SK-MEL-5 (cell line): ENCODE measurements around the gene ITGA11. TPM values are rescaled to one million over a fixed set of nuclear protein-coding genes. Genes with fewer than 3 reads are reported as not detected.

Experiments used
- DNase-seq: peaks from one replicate; pipeline ENCODE4 v3.0.0-alpha.2; 2016; ENCODE audit warnings: low read depth, low spot score
- in situ Hi-C: cut with HindIII; loops from 2 replicates; pipeline ENCODE4 v1.10.0; 2016; ENCODE audit warnings: low sequenced_read_pairs, high pct_unique_total_duplicates, low pct_unique_long_range_greater_than_20kb
- total RNA-seq: library from RNA; depleted of rRNA; stranded (reverse); fragments of >200 nt; shearing (Covaris generic); gene quantifications from 2 replicates; pipeline ENCODE4 v1.2.3, GENCODE V29; 2014

The ITGA11 gene
- total RNA-seq, 1 experiment from 2014 or later: not detected

DNA sequence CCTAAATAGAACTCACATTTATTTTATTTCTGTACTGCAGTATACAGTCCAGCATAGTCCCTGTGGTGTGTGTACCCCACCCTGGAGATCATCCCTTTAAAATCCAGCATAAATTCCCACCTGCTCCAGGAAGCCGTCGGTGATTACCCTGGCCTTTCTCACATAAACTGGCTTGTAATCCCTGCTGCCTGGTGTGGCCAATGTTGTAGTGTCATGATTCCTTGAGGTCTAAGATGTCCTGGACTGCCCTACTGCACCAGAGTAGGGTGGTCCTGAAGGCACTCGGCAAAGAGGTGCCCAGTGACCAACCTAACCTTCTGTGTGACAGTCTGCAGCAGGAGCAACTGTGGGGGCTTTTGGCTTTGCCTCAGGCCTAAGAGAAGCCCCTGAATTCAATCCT is 58.9 kb downstream of the ITGA11 start:
- no peak for DNase-seq
- in situ Hi-C loops: no loop called here

DNA sequence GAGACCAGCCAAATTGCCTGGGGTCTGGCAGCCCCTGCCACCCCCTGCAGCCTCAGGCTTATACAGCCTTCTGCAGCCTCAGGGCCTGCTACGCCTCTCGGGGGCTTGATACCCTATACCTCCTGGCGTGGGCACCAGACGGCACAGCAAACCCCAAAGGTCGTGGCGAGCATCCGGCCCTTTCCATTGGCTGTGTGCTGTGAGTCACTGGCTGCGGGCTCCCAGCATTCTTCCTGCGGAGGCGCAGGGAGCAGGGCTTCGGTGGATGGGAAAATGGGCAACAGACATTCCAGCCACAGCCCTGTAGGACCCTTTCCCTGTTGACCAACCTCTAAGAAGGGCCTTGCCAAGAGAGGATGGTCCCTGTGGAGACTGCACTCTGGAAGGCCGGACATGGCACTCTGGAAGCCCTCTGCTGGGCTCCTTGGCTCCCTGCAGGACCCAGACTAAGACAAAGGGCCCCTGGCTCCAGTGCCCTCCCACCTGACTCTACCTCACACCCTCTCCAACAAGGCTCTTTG is 59.6 kb downstream of the ITGA11 start:
- DNase-seq: peak; percentile 67

DNA sequence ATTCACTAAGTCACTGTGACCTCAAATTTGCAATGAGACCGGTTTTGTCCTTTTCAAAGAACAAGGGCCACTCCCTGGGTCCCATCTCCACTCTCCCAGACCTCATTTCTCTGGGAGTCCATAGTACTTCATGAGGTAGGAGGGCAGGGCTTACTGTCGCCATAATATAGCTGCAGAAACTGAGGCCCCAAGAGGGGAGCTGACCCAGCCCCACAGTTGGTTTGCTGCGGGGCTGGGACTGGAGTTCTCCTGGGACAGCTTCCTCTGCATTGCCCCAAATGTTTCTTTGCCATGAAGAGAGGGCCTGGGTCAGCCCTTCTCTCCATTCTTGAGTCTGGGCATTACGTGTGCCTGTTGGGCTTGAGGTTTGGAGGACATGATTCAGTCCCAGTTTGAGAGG is 60.1 kb downstream of the ITGA11 start:
- DNase-seq: no peak

More for the DNA sequence above, 59.6 kb downstream of the ITGA11 start:
- in situ Hi-C loops: no loop called here

DNA sequence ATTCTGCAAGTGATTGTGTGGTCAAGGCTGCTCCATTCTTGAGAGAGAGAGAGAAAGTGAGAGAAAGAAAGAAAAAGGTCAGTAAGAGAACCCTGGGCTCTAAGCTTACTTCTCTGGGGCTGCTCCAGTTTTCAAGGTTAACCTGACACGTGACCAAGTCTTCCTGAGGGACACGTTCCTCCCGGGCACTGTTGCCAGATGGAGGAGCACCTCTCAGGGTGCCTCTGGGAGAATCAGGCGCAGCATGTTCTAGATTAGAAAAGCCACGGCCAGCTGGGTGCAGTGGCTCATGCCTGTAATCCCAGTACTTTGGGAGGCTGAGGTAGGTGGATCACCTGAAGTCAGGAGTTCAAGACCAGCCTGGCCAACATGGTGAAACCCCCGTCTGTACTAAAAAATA is 60.8 kb downstream of the ITGA11 start:
- in situ Hi-C loops: no loop called here
- DNase-seq: no peak

More for the DNA sequence above, 60.1 kb downstream of the ITGA11 start:
- in situ Hi-C loops: no loop called here

DNA sequence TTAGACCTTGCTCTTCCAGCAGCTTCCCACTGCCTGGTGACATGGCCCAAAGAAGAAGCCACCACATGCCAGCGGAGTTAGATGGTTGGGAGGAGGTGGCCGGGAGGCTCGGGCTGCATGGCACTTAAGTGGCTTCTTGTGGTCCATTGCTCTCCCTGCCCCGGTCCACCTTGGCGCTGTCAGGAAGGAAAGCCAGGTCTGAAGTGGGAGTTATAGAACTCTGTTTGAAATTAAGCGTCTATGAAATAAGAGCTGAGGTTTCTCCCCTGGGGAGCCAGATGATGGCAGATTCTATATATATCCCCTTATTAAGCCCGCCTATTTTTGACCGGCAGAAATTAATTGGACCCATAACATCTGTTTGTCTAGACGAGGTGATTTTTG is 61.2 kb downstream of the ITGA11 start:
- no peak for DNase-seq
- in situ Hi-C loops: no loop called here

DNA sequence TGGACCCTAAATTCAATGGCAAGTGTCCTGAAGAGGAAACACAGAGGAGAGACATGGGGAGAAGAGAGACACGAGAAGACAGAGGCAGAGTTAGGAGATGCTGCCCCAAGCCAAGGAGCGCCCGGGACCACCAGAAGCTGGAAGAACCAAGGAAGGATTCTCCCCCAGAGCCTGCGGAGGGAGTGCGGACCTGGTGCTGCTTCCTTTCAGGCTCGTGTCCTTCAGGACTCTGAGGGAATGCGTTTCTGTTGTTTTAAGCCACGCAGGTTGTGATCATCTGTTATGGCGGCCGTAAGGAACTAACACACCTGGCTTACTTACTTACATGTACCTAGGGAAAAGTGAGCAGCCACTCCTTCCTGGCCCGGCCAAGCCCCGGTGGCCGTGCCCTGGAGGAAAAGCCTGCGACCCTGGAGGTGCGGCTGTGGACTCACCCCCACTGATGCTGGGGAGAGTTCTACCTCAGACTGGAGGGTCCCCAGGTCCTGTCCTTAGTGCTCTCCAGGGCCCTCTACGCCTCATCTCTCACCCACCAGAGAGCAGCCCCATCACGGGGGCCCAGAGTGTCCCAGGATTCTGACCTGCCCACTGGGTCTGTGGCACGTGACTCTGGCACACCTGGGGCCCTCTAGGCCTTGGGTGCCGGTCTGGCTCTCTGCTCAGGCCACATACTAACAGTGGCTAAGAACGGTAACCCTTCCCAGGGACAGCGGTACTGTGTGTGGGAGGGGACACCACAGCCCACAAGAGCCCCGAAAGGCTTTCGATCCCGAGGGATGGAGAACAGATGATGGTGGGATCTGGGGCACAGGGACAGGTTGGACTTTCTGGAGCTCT is 61.8 kb downstream of the ITGA11 start:
- no peak for DNase-seq
- in situ Hi-C loops: no loop called here

DNA sequence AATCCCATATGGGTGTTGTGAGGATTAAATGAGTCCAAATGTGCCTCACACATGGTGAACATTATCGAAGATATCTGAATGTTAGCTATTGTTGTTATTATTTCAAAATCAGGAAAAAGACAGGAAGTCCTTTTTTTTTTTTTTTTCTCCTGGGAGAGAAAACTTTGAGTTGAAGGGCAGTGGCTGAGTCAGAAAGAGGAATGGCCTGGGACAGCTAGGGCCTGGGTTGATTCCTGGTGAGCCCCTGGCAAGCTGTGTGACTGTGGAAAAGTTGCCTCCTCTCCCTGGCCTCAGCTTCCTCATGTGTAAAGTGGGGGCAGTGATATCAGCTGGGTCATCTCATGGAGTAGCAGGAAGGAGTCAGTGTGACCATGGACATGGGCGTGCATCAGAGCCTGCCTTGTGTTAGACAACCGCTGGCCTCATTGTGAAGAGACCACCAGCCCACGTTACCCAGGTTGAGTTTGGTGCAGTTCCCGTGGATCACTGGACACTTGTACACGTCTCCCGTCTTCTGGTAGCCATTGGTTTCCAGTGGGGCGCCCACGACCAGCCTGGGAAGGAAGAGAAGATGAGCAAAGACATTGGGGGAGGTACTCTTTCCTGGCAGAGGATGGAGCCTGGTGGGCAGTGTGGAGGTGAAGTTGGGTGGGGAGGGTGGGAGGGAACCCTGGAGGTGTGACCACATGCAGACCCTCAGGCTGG is 63.1 kb downstream of the ITGA11 start:
- DNase-seq: no peak
- in situ Hi-C loops: no loop called here

DNA sequence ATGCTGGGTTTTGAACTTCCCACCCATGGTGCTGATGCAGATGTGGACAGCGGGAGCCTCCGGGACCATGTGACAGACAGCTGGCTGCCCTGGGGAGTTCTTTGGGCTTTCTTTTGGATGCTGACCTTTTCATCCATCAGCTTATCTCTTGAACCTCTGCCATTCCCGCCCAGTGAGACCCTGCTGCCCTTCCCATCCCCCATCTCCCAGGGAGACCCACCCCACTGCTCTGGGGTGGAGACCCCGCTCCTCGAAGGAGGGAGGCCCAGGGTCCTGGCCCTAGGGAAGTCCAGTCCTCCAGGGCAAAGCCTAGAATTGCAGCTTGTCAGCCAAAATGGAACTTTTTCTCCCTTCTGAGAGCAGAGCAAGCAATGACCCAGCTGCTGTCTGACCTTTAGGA is 64.0 kb downstream of the ITGA11 start:
- in situ Hi-C loops: no loop called here
- no peak for DNase-seq

DNA sequence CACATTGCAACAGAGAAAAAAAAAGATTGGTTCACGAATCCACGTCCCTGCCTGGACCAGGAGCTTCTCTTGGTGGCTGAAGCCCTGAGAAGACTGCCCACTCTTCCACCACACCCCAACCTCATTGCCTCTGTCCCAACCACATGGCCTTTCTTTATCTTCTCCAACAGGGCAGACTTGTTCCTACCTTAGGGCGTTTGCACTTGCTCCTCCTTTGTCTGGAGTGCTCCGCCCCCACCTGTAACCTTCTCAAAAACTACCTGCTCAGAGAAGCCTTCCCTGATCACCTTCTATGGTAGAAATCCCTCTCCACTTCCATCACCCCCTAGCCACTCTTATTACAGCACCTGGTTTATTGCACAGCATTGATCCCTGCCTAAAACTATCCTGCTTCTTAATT is 64.7 kb downstream of the ITGA11 start:
- DNase-seq: no peak
- in situ Hi-C loops: no loop called here

DNA sequence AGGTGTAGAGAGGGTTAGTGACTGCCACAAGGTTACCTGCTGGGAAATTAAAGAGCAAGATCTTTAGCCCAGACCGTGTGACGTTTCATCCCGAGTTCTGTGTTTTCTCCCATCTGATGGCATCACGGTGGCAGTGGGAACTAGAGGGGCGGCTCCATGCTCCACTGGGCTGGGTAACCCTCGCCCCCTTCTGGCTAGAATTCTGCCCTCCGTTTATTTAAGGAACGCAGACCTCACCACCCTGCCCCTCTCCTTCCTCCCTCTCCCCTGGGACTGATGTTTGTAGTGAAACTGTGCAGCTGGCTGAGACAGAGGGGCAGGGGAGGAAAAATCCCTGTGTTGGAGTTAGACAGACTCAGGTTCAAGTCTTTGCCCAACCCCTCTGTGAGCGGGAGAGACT is 65.6 kb downstream of the ITGA11 start:
- in situ Hi-C loops: no loop called here

DNA sequence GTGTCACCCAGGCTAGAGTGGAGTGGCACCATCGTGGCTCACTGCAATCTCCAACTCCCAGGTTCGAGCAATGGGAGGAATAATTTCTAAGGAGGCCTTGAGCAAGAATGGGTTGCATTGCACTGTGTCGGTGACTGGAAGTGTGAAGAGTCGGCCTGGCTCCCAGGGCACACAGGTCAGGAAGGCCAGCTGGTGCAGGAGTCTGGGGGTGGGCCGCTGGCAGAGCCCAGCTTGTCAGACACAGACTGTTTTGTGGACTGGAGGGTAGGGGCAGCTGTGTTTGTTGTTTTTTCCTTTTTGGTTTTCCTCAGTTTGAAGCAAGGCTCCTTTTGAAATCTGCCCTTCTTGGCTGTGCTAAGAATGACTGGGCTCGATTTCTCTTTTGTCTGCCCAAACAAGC is 66.2 kb downstream of the ITGA11 start:
- DNase-seq: no peak
- in situ Hi-C loops: no loop called here

More for the DNA sequence above, 65.6 kb downstream of the ITGA11 start:
- peak; percentile 21 for DNase-seq

DNA sequence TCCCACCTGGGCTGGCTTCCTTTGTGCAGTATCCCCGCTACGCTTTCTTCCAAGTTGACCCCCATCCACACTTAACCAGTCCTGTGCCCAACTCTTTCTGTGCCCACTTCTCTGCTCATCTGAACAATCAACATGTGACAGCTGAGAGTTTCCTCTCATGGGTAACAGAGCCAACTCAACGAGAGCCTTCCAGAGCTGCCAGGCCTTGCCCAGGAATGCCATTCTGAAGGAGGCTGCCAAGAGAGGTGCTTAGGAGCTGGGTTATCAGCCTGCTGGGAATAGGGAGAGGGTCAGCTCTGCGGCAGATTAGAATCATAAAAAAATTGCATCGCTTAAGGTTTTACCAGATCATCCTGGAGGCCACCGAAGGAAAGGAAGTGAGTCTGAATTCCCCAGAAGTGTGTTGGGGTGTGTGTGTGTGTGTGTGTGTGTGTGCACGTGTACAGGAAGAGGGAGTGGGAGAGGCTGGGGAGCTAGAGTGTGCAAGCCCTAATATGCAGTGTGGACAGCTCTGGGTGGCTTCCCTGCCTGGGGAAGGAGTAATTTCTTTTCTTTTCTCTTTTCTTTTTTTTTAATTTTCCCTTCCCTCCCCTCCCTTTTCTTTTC is 66.7 kb downstream of the ITGA11 start:
- DNase-seq: no peak
- in situ Hi-C loops: no loop called here

DNA sequence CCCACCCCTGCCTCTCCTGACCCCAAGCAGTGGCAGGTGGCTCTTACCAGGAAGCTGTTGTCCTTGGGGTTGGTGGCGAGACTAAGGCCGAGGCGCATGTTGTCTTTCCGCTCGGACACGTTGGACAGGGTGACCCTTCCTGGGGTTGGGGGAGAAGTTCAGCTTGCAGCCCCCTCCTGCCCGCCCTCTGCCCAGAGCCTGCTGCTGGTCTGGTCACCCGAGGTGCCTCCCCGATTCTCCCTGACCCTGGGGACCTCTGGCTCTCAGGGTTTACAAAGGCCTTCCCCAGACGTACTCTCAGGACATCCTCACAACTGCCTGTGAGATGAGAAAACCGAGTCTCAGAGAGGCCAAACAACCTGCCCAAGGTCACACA is 67.3 kb downstream of the ITGA11 start:
- in situ Hi-C loops: no loop called here
- no peak for DNase-seq

DNA sequence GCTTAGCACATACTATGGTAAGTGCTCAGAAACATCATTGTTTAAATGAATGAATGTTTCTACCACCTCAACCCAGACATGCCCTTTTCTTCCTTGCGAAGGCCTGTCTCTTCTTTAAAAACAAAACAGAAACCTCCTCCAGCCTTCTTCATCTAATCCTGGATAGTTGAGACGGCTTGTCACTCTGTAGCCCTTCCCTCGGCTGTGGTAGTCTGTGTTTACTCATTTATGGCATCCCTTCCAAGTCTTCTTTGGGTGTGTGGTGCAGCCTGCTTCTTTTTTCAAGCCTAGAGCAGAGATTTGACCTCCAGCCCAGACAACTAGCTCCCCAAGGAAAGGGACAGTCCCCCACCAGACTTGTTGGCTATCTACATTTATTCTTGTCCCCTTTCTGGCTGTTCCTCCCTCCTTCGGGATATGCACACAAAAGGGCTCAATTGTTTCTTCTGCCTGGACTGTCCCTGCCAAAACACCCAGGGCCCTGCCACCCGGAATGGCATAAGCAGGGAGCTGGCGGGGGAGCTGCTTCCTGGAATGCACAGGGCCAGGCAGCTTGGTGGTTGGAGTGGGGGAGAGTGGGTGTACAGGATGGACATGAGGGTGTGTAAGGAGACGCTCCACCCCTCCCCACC is 67.8 kb downstream of the ITGA11 start:
- DNase-seq: no peak
- in situ Hi-C loops: no loop called here

DNA sequence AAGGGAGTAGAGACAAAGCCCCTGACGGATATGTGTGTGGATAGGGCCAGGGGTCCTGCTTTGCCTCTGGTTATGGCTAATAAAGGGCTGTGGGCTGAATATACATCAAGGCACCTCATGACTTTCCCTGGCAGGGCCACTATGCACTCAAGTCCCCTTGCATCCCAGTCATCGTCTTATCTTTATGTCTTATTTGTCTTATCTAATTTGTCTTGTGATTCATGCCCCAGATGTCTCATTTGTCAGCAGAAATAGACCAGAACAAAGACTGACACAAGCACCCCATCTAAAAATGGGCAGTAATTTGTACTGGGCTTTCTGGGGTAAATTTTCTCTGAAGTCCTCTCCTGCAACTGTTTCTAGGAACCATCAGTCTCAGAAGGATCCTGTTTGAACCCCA is 68.6 kb downstream of the ITGA11 start:
- no peak for DNase-seq
- in situ Hi-C loops: no loop called here

DNA sequence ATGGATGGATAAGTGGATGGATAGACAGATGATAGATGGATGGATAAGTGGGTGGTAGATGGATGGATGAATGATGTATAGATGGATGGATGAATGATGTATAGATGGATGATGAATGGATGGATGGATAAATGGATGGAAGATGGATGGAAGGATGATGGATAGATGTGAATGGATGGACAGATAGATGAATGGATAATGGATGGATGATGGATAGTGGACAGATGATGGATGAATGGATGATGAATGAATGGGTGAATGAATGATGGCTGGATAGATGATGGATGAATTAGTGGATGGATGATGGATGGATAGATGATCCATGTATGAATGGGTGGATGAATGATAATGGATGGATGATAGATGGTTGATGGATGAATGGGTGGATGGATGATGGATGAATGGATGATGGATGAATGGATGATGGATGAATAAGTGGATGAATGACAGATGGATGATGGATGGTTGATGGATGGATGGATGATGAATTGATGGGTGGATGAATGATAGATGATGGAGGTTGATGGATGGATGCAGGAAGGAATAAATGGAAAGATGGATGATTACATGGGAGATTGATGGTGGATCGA is 69.3 kb downstream of the ITGA11 start:
- in situ Hi-C loops: no loop called here
- DNase-seq: no peak

DNA sequence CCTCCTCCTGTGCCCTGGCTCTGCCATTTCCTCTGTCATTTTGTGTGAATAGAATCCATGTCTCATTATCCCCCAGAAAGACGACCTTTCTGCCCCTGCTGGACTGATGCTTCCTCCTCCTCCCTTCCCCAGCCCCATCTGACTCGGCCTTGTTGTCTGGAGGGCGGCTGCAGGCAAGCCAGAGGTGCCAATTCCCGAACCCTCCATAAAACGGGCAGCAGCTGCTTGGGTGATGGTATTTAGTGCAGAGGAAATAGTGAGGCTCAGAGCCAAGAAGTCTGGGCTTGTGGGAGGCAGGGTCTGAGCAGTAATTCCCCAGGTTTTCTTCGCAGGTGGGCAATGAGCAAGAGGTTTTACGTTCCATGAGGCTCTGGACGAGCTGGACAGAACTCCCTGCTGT is 71.2 kb downstream of the ITGA11 start:
- in situ Hi-C loops: no loop called here
- no peak for DNase-seq

DNA sequence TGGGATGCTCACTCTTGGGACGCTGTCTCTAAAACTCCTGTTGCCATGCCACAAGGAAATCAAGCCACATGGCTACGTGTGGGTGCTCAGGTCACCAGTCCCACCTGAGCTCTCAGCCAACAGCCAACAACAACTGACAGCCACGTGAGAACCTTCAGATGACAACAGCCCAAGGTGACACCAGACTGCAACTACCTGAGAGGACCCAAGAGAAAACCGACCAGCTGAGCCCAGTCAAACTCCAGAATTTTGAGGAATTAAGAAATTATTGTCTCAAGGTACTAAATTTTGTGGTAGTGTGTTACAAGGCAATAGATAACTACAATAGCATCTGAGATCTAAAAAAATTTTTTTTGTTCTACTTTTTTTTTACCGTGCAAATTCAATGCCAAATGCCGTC is 75.2 kb downstream of the ITGA11 start:
- in situ Hi-C loops: no loop called here
- DNase-seq: no peak
